Osteocyte (in vitro differentiated cells): Measurements from ENCODE around the gene FLT3. TPM values are rescaled to one million over a fixed set of nuclear protein-coding genes. Genes with fewer than 3 reads are reported as not detected.
"Not testable (repeated sequence)": the region's sequence is repeated elsewhere in the genome, so short reads cannot be mapped to it uniquely, and the experiment has no call there.

Experiments used
- DNase-seq: peaks from one replicate; pipeline ENCODE4 v3.0.0; 2021; ENCODE audit warnings: mixed read lengths; ENCODE audit not compliant: unreplicated experiment; ENCODE audit errors: extremely low spot score
- H3K27ac Mint-ChIP-seq: one replicate; pipeline ENCODE4 v1.8.0; 2021; ENCODE audit warnings: mild to moderate bottlenecking, mixed read lengths; ENCODE audit not compliant: unreplicated experiment
- H3K27me3 Mint-ChIP-seq: one replicate; pipeline ENCODE4 v1.8.0; 2021; ENCODE audit warnings: mixed read lengths; ENCODE audit not compliant: unreplicated experiment
- H3K36me3 Mint-ChIP-seq: one replicate; pipeline ENCODE4 v1.8.0; 2021; ENCODE audit warnings: mixed read lengths; ENCODE audit not compliant: unreplicated experiment
- H3K4me1 Mint-ChIP-seq: one replicate; pipeline ENCODE4 v1.8.0; 2021; ENCODE audit warnings: mixed read lengths; ENCODE audit not compliant: unreplicated experiment
- H3K4me3 Mint-ChIP-seq: one replicate; pipeline ENCODE4 v1.8.0; 2021; ENCODE audit warnings: mild to moderate bottlenecking, moderate library complexity, mixed read lengths; ENCODE audit not compliant: unreplicated experiment
- H3K9me3 Mint-ChIP-seq: one replicate; pipeline ENCODE4 v1.8.0; 2021; ENCODE audit warnings: mixed read lengths; ENCODE audit not compliant: unreplicated experiment
- total RNA-seq: library from RNA; stranded (reverse); gene quantifications from 2 replicates; pipeline ENCODE4 v1.2.1, GENCODE V29; 2021
- TF ChIP-seq, protein P1 (sequence below): fragments of 200-600 bp; sonication (generic); IDR thresholded peaks from 2 replicates; pipeline ENCODE4 v1.5.0; 2021; ENCODE audit warnings: antibody characterized with exemption, mild to moderate bottlenecking, moderate library complexity

Gene FLT3
- total RNA-seq, 1 donor from 2014 or later, result not detected

DNA sequence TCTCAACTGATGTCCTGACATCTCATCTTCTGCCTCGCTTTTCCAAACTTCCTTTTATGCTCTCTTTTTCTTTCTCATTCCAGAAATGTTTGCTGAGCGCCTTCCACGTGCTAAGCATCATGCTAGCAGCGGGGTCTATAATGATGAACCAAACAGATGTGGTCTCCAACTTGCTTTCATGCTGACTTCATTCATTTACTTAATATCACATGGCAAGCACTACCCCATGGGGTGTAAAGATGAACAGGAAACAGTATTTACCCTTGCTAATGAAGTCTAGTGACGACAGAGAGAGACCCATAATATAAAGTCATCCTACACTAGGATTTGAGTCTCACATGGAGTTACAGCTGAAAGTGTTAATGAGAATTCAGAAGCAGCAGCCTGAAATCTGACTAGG, 90.3 kb downstream of the FLT3 start:
- DNase-seq, result no peak
- H3K9me3 Mint-ChIP-seq, result no peaks in the 10 kb centered on the region
- no peaks in the 10 kb centered on the region for H3K36me3 Mint-ChIP-seq
- H3K27me3 Mint-ChIP-seq, result peaks cover 22% of the 10 kb centered on the region
- H3K27ac Mint-ChIP-seq, result no peak overlapping the region
- TF ChIP-seq, protein P1, sequence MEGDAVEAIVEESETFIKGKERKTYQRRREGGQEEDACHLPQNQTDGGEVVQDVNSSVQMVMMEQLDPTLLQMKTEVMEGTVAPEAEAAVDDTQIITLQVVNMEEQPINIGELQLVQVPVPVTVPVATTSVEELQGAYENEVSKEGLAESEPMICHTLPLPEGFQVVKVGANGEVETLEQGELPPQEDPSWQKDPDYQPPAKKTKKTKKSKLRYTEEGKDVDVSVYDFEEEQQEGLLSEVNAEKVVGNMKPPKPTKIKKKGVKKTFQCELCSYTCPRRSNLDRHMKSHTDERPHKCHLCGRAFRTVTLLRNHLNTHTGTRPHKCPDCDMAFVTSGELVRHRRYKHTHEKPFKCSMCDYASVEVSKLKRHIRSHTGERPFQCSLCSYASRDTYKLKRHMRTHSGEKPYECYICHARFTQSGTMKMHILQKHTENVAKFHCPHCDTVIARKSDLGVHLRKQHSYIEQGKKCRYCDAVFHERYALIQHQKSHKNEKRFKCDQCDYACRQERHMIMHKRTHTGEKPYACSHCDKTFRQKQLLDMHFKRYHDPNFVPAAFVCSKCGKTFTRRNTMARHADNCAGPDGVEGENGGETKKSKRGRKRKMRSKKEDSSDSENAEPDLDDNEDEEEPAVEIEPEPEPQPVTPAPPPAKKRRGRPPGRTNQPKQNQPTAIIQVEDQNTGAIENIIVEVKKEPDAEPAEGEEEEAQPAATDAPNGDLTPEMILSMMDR, result no peak
- H3K4me1 Mint-ChIP-seq, result no peaks in the 10 kb centered on the region
- H3K4me3 Mint-ChIP-seq, result no peak overlapping the region

- H3K9me3 Mint-ChIP-seq, H3K4me3 Mint-ChIP-seq, H3K36me3 Mint-ChIP-seq, DNase-seq, H3K4me1 Mint-ChIP-seq, H3K27ac Mint-ChIP-seq: not testable (repeated sequence)
- H3K27me3 Mint-ChIP-seq, result peaks cover 13% of the 10 kb centered on the region
Observed at GRCh38 chr13:28005016-28005415, 95.4 kb downstream of the FLT3 start.

- Mint-ChIP-seq H3K4me3 (no peak overlapping the region), H3K27ac (no peak overlapping the region), H3K4me1 (no peaks in the 10 kb centered on the region), H3K27me3 (peaks cover 7% of the 10 kb centered on the region), H3K36me3 (no peaks in the 10 kb centered on the region), H3K9me3 (no peaks in the 10 kb centered on the region)
- no peak for DNase-seq
- TF ChIP-seq, protein P1, result no peak
Observed at GRCh38 chr13:28002886-28003698, 97.3 kb downstream of the FLT3 start.

- Mint-ChIP-seq H3K27ac (no peak overlapping the region), H3K9me3 (no peaks in the 10 kb centered on the region), H3K4me3 (no peak overlapping the region), H3K36me3 (no peaks in the 10 kb centered on the region), H3K4me1 (no peaks in the 10 kb centered on the region), H3K27me3 (peaks cover 4% of the 10 kb centered on the region)
- TF ChIP-seq, protein P1, result no peak
- DNase-seq, result no peak
Observed at GRCh38 chr13:28001837-28002473, 98.4 kb downstream of the FLT3 start.

GRCh38 chr13:28001049-28001448, 99.3 kb downstream of the FLT3 start:
- Mint-ChIP-seq H3K4me1 (no peaks in the 10 kb centered on the region), H3K9me3 (no peaks in the 10 kb centered on the region), H3K36me3 (no peaks in the 10 kb centered on the region), H3K4me3 (no peak overlapping the region), H3K27me3 (peaks cover 4% of the 10 kb centered on the region), H3K27ac (no peak overlapping the region)
- DNase-seq, result no peak
- TF ChIP-seq, protein P1, result no peak
